LNCAP (cell line): Measurements from ENCODE around the gene MTMR8.

ENCODE experiments used
- CTCF ChIP-seq: fragments of 450-650 bp; IDR thresholded peaks from 2 replicates; pipeline ENCODE4 v1.5.1; 2017; ENCODE audit warnings: mild to moderate bottlenecking

The MTMR8 gene

GRCh38 chrX:64342811-64343210 lies 52.4 kb downstream of the MTMR8 start:
- TF ChIP-seq CTCF = no peak

GRCh38 chrX:64338296-64338695 lies 57.0 kb downstream of the MTMR8 start:
- no peak for TF ChIP-seq CTCF

GRCh38 chrX:64334467-64334866 lies 60.8 kb downstream of the MTMR8 start:
- TF ChIP-seq CTCF = no peak

GRCh38 chrX:64330284-64330683 lies 65.0 kb downstream of the MTMR8 start:
- no peak for TF ChIP-seq CTCF

GRCh38 chrX:64321507-64321906 lies 73.7 kb downstream of the MTMR8 start:
- no peak for TF ChIP-seq CTCF

GRCh38 chrX:64313624-64314023 lies 81.6 kb downstream of the MTMR8 start:
- TF ChIP-seq CTCF = no peak

GRCh38 chrX:64306712-64307111 lies 88.5 kb downstream of the MTMR8 start:
- TF ChIP-seq CTCF = no peak

- TF ChIP-seq CTCF = no peak
These were observed 104.1 kb downstream of the MTMR8 start for GRCh38 chrX:64291123-64291522.
